Tibial nerve (tissue), 3 donors: ENCODE results near the gene PFKFB1.

Experiments used
- CTCF ChIP-seq, 5 experiments: fragments of 200-600 bp in 3 of 5; fragments of 450-650 bp in 2 of 5; sonication (generic) in 3 of 5; IDR thresholded peaks; one replicate each; pipeline ENCODE4 v1.5.1; 2016 to 2019; ENCODE audit warnings: antibody characterized with exemption in 5 of 5, mild to moderate bottlenecking in 3 of 5, moderate library complexity in 2 of 5
- POLR2A ChIP-seq, 2 donors: fragments of 450-650 bp; IDR thresholded peaks; one replicate each; pipeline ENCODE4 v1.6.1; 2017; ENCODE audit warnings: antibody characterized with exemption in 2 of 2, mild to moderate bottlenecking in 2 of 2, moderate library complexity in 2 of 2

- TF ChIP-seq CTCF (IDR thresholded peaks at IDR 0.05) (no peak), POLR2A (IDR thresholded peaks at IDR 0.05) (no peak)
Measured at GRCh38 chrX:55041514-55041913, 47.5 kb upstream of the PFKFB1 start.
